Epithelial cell of proximal tubule (primary cell): ENCODE measurements around the gene CCDC121. TPM values are rescaled to one million over a fixed set of nuclear protein-coding genes. Genes with fewer than 3 reads are reported as not detected.
A peak's percentile ranks its signal among the peaks of the same experiment; 100 is the strongest.

Source experiments
- DNase-seq: peaks from one replicate; pipeline ENCODE4 v3.0.0-alpha.2; 2011; ENCODE audit warnings: low read depth
- H3K4me3 ChIP-seq: 2 replicates; pipeline ENCODE4 v1.5.1; 2011; ENCODE audit warnings: low read depth, mild to moderate bottlenecking, low read length
- CTCF ChIP-seq: conservative IDR thresholded peaks from 2 replicates; pipeline ENCODE4 v1.5.1; 2012; ENCODE audit warnings: low read depth, mild to moderate bottlenecking, low read length
- total RNA-seq: library from RNA; depleted of rRNA; stranded (reverse); fragments of >200 nt; gene quantifications from 2 replicates; pipeline ENCODE4 v1.2.3, GENCODE V29; 2015

The CCDC121 gene
- total RNA-seq, 1 donor from 2014 or later, result 0.12 TPM

GRCh38 chr2:27588308-27588707, 40.5 kb downstream of the CCDC121 start:
- H3K4me3 ChIP-seq, result no peak overlapping the region
- no peak for DNase-seq
- TF ChIP-seq CTCF, result no peak

- no peak for TF ChIP-seq CTCF
- DNase-seq, result no peak
- H3K4me3 ChIP-seq, result no peak overlapping the region
Observed at GRCh38 chr2:27587025-27587424, 41.8 kb downstream of the CCDC121 start.

- DNase-seq, result no peak
- no peak overlapping the region for H3K4me3 ChIP-seq
- no peak for TF ChIP-seq CTCF
Observed at GRCh38 chr2:27584597-27584996, 44.2 kb downstream of the CCDC121 start.

- peak; percentile 2 for DNase-seq
- H3K4me3 ChIP-seq, result peak overlapping the region; percentile 80
- no peak for TF ChIP-seq CTCF
Observed at GRCh38 chr2:27583390-27583915, 45.4 kb downstream of the CCDC121 start.

GRCh38 chr2:27582695-27583389, 46.0 kb downstream of the CCDC121 start, which contains the start of gene ZNF512:
TSS of gene ZNF512 (plus strand) at chr2:27583042. CDS start at chr2:27583113, 71 bp downstream.
- no peak for TF ChIP-seq CTCF
- H3K4me3 ChIP-seq, result peak within 1 kb of the TSS; percentile 80
- peak; percentile 27 for DNase-seq

- peak overlapping the region; percentile 80 for H3K4me3 ChIP-seq
- no peak for TF ChIP-seq CTCF
Observed at GRCh38 chr2:27582129-27582694, 46.6 kb downstream of the CCDC121 start.

More at GRCh38 chr2:27582129-27582694, 46.6 kb downstream of the CCDC121 start:
- no peak for DNase-seq
